Testis (tissue), 3 donors: Measurements from ENCODE around the gene MAP3K4. TPM values are rescaled to one million over a fixed set of nuclear protein-coding genes. Genes with fewer than 3 reads are reported as not detected.

Experiments
- DNase-seq: peaks from one replicate; pipeline ENCODE4 v3.0.0-alpha.2; 2019
- H3K27ac ChIP-seq, 2 donors: fragments of 200-600 bp; sonication (generic); one replicate each; pipeline ENCODE4 v1.5.1; 2019
- H3K27me3 ChIP-seq: fragments of 200-600 bp; sonication (generic); one replicate; pipeline ENCODE4 v1.5.1; 2019
- H3K36me3 ChIP-seq: fragments of 200-600 bp; sonication (generic); one replicate; pipeline ENCODE4 v1.5.1; 2017; ENCODE audit warnings: low read depth; ENCODE audit errors: missing control alignments
- H3K4me1 ChIP-seq: fragments of 200-600 bp; sonication (generic); one replicate; pipeline ENCODE4 v1.5.1; 2019
- H3K4me3 ChIP-seq, 2 donors: fragments of 200-600 bp; sonication (generic); one replicate each; pipeline ENCODE4 v1.5.1; 2017 to 2019
- H3K9me3 ChIP-seq: fragments of 200-600 bp; sonication (generic); one replicate; pipeline ENCODE4 v1.5.1; 2017
- CTCF ChIP-seq, 3 experiments: fragments of 450-650 bp in 2 of 3; fragments of 200-600 bp in 1 of 3; sonication (generic) in 1 of 3; IDR thresholded peaks; one replicate each; pipeline ENCODE4 v1.5.1; 2016 to 2019; ENCODE audit warnings: antibody characterized with exemption in 3 of 3, mild to moderate bottlenecking in 2 of 3, moderate library complexity in 1 of 3
- POLR2A ChIP-seq: fragments of 450-650 bp; IDR thresholded peaks from one replicate; pipeline ENCODE4 v1.6.1; 2017; ENCODE audit warnings: antibody characterized with exemption, mild to moderate bottlenecking, moderate library complexity
- WGBS, 2 donors: methylation state at CpG; one replicate each; pipeline ENCODE4 v1.1.5; 2018; 5-methylcytosine and 5-hydroxymethylcytosine counted together
- intact Hi-C: fragments of 100-400 bp; cut with DNase I; formaldehyde crosslinking; loops from one replicate; pipeline ENCODE4 v1.15.1; 2023; ENCODE audit warnings: low total_unique reads
- polyA plus RNA-seq: library from polyadenylated mRNA; stranded (reverse); fragments of 350-450 nt; fragmentation: Illumina TruSeq; extraction: RNeasy Lipid Tissue Mini Kit (QIAGEN cat#74804); gene quantifications from one replicate; pipeline ENCODE4 v1.2.3, GENCODE V29; 2014; ENCODE audit warnings: low read depth, low replicate concordance; ENCODE audit not compliant: insufficient read depth
- total RNA-seq, 2 donors: library from RNA; depleted of rRNA; stranded (reverse); fragments of >200 nt; gene quantifications; one replicate each; pipeline ENCODE4 v1.2.3, GENCODE V29; 2016

Gene MAP3K4
- total and polyA plus RNA-seq, 3 donors from 2014 or later = 45.0 to 77.7 (median 65.4) TPM

- TF ChIP-seq CTCF (IDR thresholded peaks at IDR 0.05) (no peak), POLR2A (no peak)
- Histone ChIP-seq H3K9me3 (no peaks in the 10 kb centered on the region), H3K27me3 (no peaks in the 10 kb centered on the region), H3K27ac (no peak overlapping the region), H3K36me3 (no peaks in the 10 kb centered on the region), H3K4me1 (no peaks in the 10 kb centered on the region), H3K4me3 (no peak overlapping the region)
- DNase-seq = no peak
- WGBS, 2 donors = 70 to 92% methylated on average over 3 of the region's 3 CpGs
- intact Hi-C loops = no loop called here
These were observed 74.9 kb downstream of the MAP3K4 start for GRCh38 chr6:161066511-161066910.

GRCh38 chr6:161067749-161068148, 76.2 kb downstream of the MAP3K4 start:
- Histone ChIP-seq H3K4me1 (no peaks in the 10 kb centered on the region), H3K4me3 (no peak overlapping the region), H3K27ac (no peak overlapping the region), H3K9me3 (no peaks in the 10 kb centered on the region), H3K36me3 (no peaks in the 10 kb centered on the region), H3K27me3 (no peaks in the 10 kb centered on the region)
- no peak for DNase-seq
- WGBS, 2 donors = 85 to 89% methylated on average over 3 of the region's 3 CpGs
- intact Hi-C loops = no loop called here
- no peak for TF ChIP-seq CTCF (IDR thresholded peaks at IDR 0.05)
- TF ChIP-seq POLR2A = no peak

GRCh38 chr6:161068321-161068741, 76.8 kb downstream of the MAP3K4 start:
- DNase-seq = no peak
- H3K4me1 ChIP-seq = no peaks in the 10 kb centered on the region
- intact Hi-C loops = no loop called here
- H3K4me3 ChIP-seq = no peak overlapping the region
- no peak for TF ChIP-seq POLR2A
- TF ChIP-seq CTCF (IDR thresholded peaks at IDR 0.05) = no peak
- H3K9me3 ChIP-seq = no peaks in the 10 kb centered on the region
- WGBS, 2 donors = 78 to 84% methylated on average over 3 of the region's 3 CpGs
- H3K36me3 ChIP-seq = no peaks in the 10 kb centered on the region
- no peaks in the 10 kb centered on the region for H3K27me3 ChIP-seq
- no peak overlapping the region for H3K27ac ChIP-seq

- H3K36me3 ChIP-seq = no peaks in the 10 kb centered on the region
- no peaks in the 10 kb centered on the region for H3K9me3 ChIP-seq
- no peak for DNase-seq
- WGBS, 2 donors = 78 to 79% methylated on average over 5 of the region's 5 CpGs
- no peaks in the 10 kb centered on the region for H3K4me1 ChIP-seq
- no peak overlapping the region for H3K27ac ChIP-seq
- TF ChIP-seq CTCF (IDR thresholded peaks at IDR 0.05) = no peak
- intact Hi-C loops = no loop called here
- no peak overlapping the region for H3K4me3 ChIP-seq
- no peaks in the 10 kb centered on the region for H3K27me3 ChIP-seq
These were observed 82.4 kb downstream of the MAP3K4 start for GRCh38 chr6:161073930-161074329.

- Histone ChIP-seq H3K36me3 (no peaks in the 10 kb centered on the region), H3K27ac (no peak overlapping the region), H3K4me3 (no peak overlapping the region), H3K9me3 (no peaks in the 10 kb centered on the region), H3K27me3 (no peaks in the 10 kb centered on the region), H3K4me1 (no peaks in the 10 kb centered on the region)
- DNase-seq = no peak
- TF ChIP-seq POLR2A (no peak), CTCF (IDR thresholded peaks at IDR 0.05) (no peak)
- intact Hi-C loops = no loop called here
- WGBS, 2 donors = 93 to 95% methylated on average over 5 of the region's 5 CpGs
These were observed 83.0 kb downstream of the MAP3K4 start for GRCh38 chr6:161074496-161075121.
